ENCODE data around the gene GULP1.

GULP1 gene

GRCh38 chr2:188248513-188248912 is 43.2 kb upstream of the GULP1 start:
- no peak overlapping the region for H4K91ac ChIP-seq (ENCODE audit: low read depth, low read length, poor library complexity)
- H3K4ac ChIP-seq (ENCODE audit: low read length): no peak overlapping the region
- no peak overlapping the region for H3K4me2 ChIP-seq (ENCODE audit: insufficient read depth, low read length, poor library complexity, severe bottlenecking)
- no peak overlapping the region for H2BK15ac ChIP-seq (ENCODE audit: low read length)
- H3K27me3 ChIP-seq (ENCODE audit: control insufficient read depth in 3 of 3, insufficient read depth in 3 of 3, low read depth in 1 of 3, low read length in 3 of 3): no peaks in the 10 kb centered on the region
- H3K9me3 ChIP-seq (replicated peaks in 1 of 2; ENCODE audit: control insufficient read depth in 2 of 2, insufficient read depth in 1 of 2, low read depth in 1 of 2, low read length in 2 of 2): no peaks in the 10 kb centered on the region
- H3K9ac ChIP-seq (ENCODE audit: low read depth, low read length, poor library complexity): no peak overlapping the region
- H3K23ac ChIP-seq (ENCODE audit: low read depth, low read length, poor library complexity): no peak overlapping the region
- DNase-seq (ENCODE audit: low spot score): no peak
- no peak overlapping the region for H3K4me3 ChIP-seq (ENCODE audit: low read length in 2 of 2)
- H2BK5ac ChIP-seq (ENCODE audit: low read length): no peak overlapping the region
- H2AK5ac ChIP-seq (ENCODE audit: low read depth, low read length): no peak overlapping the region
- H3K36me3 ChIP-seq (replicated peaks in 1 of 2; ENCODE audit: control insufficient read depth in 2 of 2, insufficient read depth in 2 of 2, low read length in 2 of 2): no peaks in the 10 kb centered on the region
- no peak overlapping the region for H4K8ac ChIP-seq (ENCODE audit: low read depth, low read length)
- no peak overlapping the region for H2BK12ac ChIP-seq (ENCODE audit: low read length)
- H2AFZ ChIP-seq (ENCODE audit: low read length): no peak overlapping the region
- H3K27ac ChIP-seq (replicated peaks; ENCODE audit: low read length): no peak overlapping the region
- no peak overlapping the region for H3K14ac ChIP-seq (ENCODE audit: low read length)
- H3K4me1 ChIP-seq (ENCODE audit: control insufficient read depth in 2 of 2, insufficient read depth in 1 of 2, low read depth in 1 of 2, low read length in 2 of 2): no peaks in the 10 kb centered on the region
- no peak overlapping the region for H2BK120ac ChIP-seq (ENCODE audit: low read depth, low read length)
- WGBS, 2 donors (ENCODE audit: extremely low coverage in 2 of 2, insufficient read length in 2 of 2, insufficient replicate concordance in 1 of 2): no CpG with 5 or more reads among the region's 2 CpGs
- H3K18ac ChIP-seq (ENCODE audit: low read length): no peak overlapping the region
- no peaks in the 10 kb centered on the region for H3K79me1 ChIP-seq (ENCODE audit: low read depth, low read length)

- Histone ChIP-seq H2AFZ (ENCODE audit: low read length) (no peak overlapping the region), H3K14ac (ENCODE audit: low read length) (no peak overlapping the region), H3K36me3 (replicated peaks in 1 of 2; ENCODE audit: control insufficient read depth in 2 of 2, insufficient read depth in 2 of 2, low read length in 2 of 2) (no peaks in the 10 kb centered on the region), H3K18ac (ENCODE audit: low read length) (no peak overlapping the region), H2BK120ac (ENCODE audit: low read depth, low read length) (no peak overlapping the region), H3K27ac (replicated peaks; ENCODE audit: low read length) (no peak overlapping the region), H3K4me2 (ENCODE audit: insufficient read depth, low read length, poor library complexity, severe bottlenecking) (no peak overlapping the region), H3K79me1 (ENCODE audit: low read depth, low read length) (no peaks in the 10 kb centered on the region), H3K4me1 (ENCODE audit: control insufficient read depth in 2 of 2, insufficient read depth in 1 of 2, low read depth in 1 of 2, low read length in 2 of 2) (no peaks in the 10 kb centered on the region), H3K23ac (ENCODE audit: low read depth, low read length, poor library complexity) (no peak overlapping the region), H2BK5ac (ENCODE audit: low read length) (no peak overlapping the region), H3K27me3 (ENCODE audit: control insufficient read depth in 3 of 3, insufficient read depth in 3 of 3, low read depth in 1 of 3, low read length in 3 of 3) (no peaks in the 10 kb centered on the region), H2BK12ac (ENCODE audit: low read length) (no peak overlapping the region), H3K9me3 (replicated peaks in 1 of 2; ENCODE audit: control insufficient read depth in 2 of 2, insufficient read depth in 1 of 2, low read depth in 1 of 2, low read length in 2 of 2) (no peaks in the 10 kb centered on the region), H2AK5ac (ENCODE audit: low read depth, low read length) (no peak overlapping the region), H3K9ac (ENCODE audit: low read depth, low read length, poor library complexity) (no peak overlapping the region), H4K8ac (ENCODE audit: low read depth, low read length) (no peak overlapping the region), H2BK15ac (ENCODE audit: low read length) (no peak overlapping the region), H3K4ac (ENCODE audit: low read length) (no peak overlapping the region), H3K4me3 (ENCODE audit: low read length in 2 of 2) (no peak overlapping the region), H4K91ac (ENCODE audit: low read depth, low read length, poor library complexity) (no peak overlapping the region)
- no CpG with 5 or more reads among the region's 1 CpG for WGBS, 2 donors (ENCODE audit: extremely low coverage in 2 of 2, insufficient read length in 2 of 2, insufficient replicate concordance in 1 of 2)
- no peak for DNase-seq (ENCODE audit: low spot score)
Observed at GRCh38 chr2:188251034-188251433, 40.6 kb upstream of the GULP1 start.

- Histone ChIP-seq H3K23ac (ENCODE audit: low read depth, low read length, poor library complexity) (no peak overlapping the region), H3K79me1 (ENCODE audit: low read depth, low read length) (no peaks in the 10 kb centered on the region), H3K4me3 (ENCODE audit: low read length in 2 of 2) (no peak overlapping the region), H3K9me3 (replicated peaks in 1 of 2; ENCODE audit: control insufficient read depth in 2 of 2, insufficient read depth in 1 of 2, low read depth in 1 of 2, low read length in 2 of 2) (no peaks in the 10 kb centered on the region), H3K27ac (replicated peaks; ENCODE audit: low read length) (no peak overlapping the region), H3K4me1 (ENCODE audit: control insufficient read depth in 2 of 2, insufficient read depth in 1 of 2, low read depth in 1 of 2, low read length in 2 of 2) (no peaks in the 10 kb centered on the region), H2BK120ac (ENCODE audit: low read depth, low read length) (no peak overlapping the region), H3K18ac (ENCODE audit: low read length) (no peak overlapping the region), H2BK15ac (ENCODE audit: low read length) (no peak overlapping the region), H3K27me3 (ENCODE audit: control insufficient read depth in 3 of 3, insufficient read depth in 3 of 3, low read depth in 1 of 3, low read length in 3 of 3) (no peaks in the 10 kb centered on the region), H4K8ac (ENCODE audit: low read depth, low read length) (no peak overlapping the region), H3K9ac (ENCODE audit: low read depth, low read length, poor library complexity) (no peak overlapping the region), H2AFZ (ENCODE audit: low read length) (no peak overlapping the region), H3K14ac (ENCODE audit: low read length) (no peak overlapping the region), H2AK5ac (ENCODE audit: low read depth, low read length) (no peak overlapping the region), H3K4me2 (ENCODE audit: insufficient read depth, low read length, poor library complexity, severe bottlenecking) (no peak overlapping the region), H2BK5ac (ENCODE audit: low read length) (no peak overlapping the region), H2BK12ac (ENCODE audit: low read length) (no peak overlapping the region), H3K36me3 (replicated peaks in 1 of 2; ENCODE audit: control insufficient read depth in 2 of 2, insufficient read depth in 2 of 2, low read length in 2 of 2) (no peaks in the 10 kb centered on the region), H4K91ac (ENCODE audit: low read depth, low read length, poor library complexity) (no peak overlapping the region), H3K4ac (ENCODE audit: low read length) (no peak overlapping the region)
- no peak for DNase-seq (ENCODE audit: low spot score)
Observed at GRCh38 chr2:188256420-188256819, 35.3 kb upstream of the GULP1 start.

- Histone ChIP-seq H3K4me3 (ENCODE audit: low read length in 2 of 2) (no peak overlapping the region), H2BK5ac (ENCODE audit: low read length) (no peak overlapping the region), H2AK5ac (ENCODE audit: low read depth, low read length) (no peak overlapping the region), H2BK12ac (ENCODE audit: low read length) (no peak overlapping the region), H3K14ac (ENCODE audit: low read length) (no peak overlapping the region), H3K18ac (ENCODE audit: low read length) (no peak overlapping the region), H2BK120ac (ENCODE audit: low read depth, low read length) (no peak overlapping the region), H3K27ac (replicated peaks; ENCODE audit: low read length) (no peak overlapping the region), H3K79me1 (ENCODE audit: low read depth, low read length) (no peaks in the 10 kb centered on the region), H3K9ac (ENCODE audit: low read depth, low read length, poor library complexity) (no peak overlapping the region), H3K27me3 (ENCODE audit: control insufficient read depth in 3 of 3, insufficient read depth in 3 of 3, low read depth in 1 of 3, low read length in 3 of 3) (no peaks in the 10 kb centered on the region), H2BK15ac (ENCODE audit: low read length) (no peak overlapping the region), H3K4me2 (ENCODE audit: insufficient read depth, low read length, poor library complexity, severe bottlenecking) (no peak overlapping the region), H3K4me1 (ENCODE audit: control insufficient read depth in 2 of 2, insufficient read depth in 1 of 2, low read depth in 1 of 2, low read length in 2 of 2) (no peaks in the 10 kb centered on the region), H3K23ac (ENCODE audit: low read depth, low read length, poor library complexity) (no peak overlapping the region), H3K9me3 (replicated peaks in 1 of 2; ENCODE audit: control insufficient read depth in 2 of 2, insufficient read depth in 1 of 2, low read depth in 1 of 2, low read length in 2 of 2) (no peaks in the 10 kb centered on the region), H2AFZ (ENCODE audit: low read length) (no peak overlapping the region), H4K8ac (ENCODE audit: low read depth, low read length) (no peak overlapping the region), H3K36me3 (replicated peaks in 1 of 2; ENCODE audit: control insufficient read depth in 2 of 2, insufficient read depth in 2 of 2, low read length in 2 of 2) (no peaks in the 10 kb centered on the region), H3K4ac (ENCODE audit: low read length) (no peak overlapping the region), H4K91ac (ENCODE audit: low read depth, low read length, poor library complexity) (no peak overlapping the region)
- no CpG with 5 or more reads among the region's 2 CpGs for WGBS, 2 donors (ENCODE audit: extremely low coverage in 2 of 2, insufficient read length in 2 of 2, insufficient replicate concordance in 1 of 2)
- DNase-seq (ENCODE audit: low spot score): no peak
Observed at GRCh38 chr2:188265315-188265714, 26.4 kb upstream of the GULP1 start.

Data from neuronal stem cell (in vitro differentiated cells).